Activated gamma-delta T cell treated with Interleukin-2 at 50 U/mL for 16 hours (primary cell): ENCODE results near the gene C14orf119.
"Not testable (repeated sequence)": the region's sequence is repeated elsewhere in the genome, so short reads cannot be mapped to it uniquely, and the experiment has no call there.

Source experiments
- DNase-seq: peaks from one replicate; pipeline ENCODE4 v3.0.0-alpha.2; 2020

Gene C14orf119

GRCh38 chr14:23091294-23092225, 3.7 kb upstream of the C14orf119 start:
- no peak for DNase-seq

- DNase-seq, result no peak
Measured at GRCh38 chr14:23093104-23093503, 2.2 kb upstream of the C14orf119 start.

GRCh38 chr14:23093526-23093925, 1.8 kb upstream of the C14orf119 start:
- DNase-seq, result no peak

GRCh38 chr14:23093991-23094665, 1.2 kb upstream of the C14orf119 start:
- no peak for DNase-seq

- peak; percentile 63 for DNase-seq
Measured at GRCh38 chr14:23094666-23095195, 574 bp upstream of the C14orf119 start, which contains the start of gene ACIN1. Gene ACIN1, minus strand, starts transcription at chr14:23095136. Its CDS starts 24 bp downstream, at chr14:23095112.

- no peak for DNase-seq
Measured at GRCh38 chr14:23097786-23098185, 2.5 kb downstream of the C14orf119 start.

GRCh38 chr14:23099212-23099861, 4.0 kb downstream of the C14orf119 start:
- no peak for DNase-seq

GRCh38 chr14:23101213-23101970, 6.1 kb downstream of the C14orf119 start:
- no peak for DNase-seq

- DNase-seq, result no peak
Measured at GRCh38 chr14:23101986-23102625, 6.8 kb downstream of the C14orf119 start.

GRCh38 chr14:23102801-23103200, 7.5 kb downstream of the C14orf119 start:
- no peak for DNase-seq

- no peak for DNase-seq
Measured at GRCh38 chr14:23103581-23103980, 8.3 kb downstream of the C14orf119 start.

- no peak for DNase-seq
Measured at GRCh38 chr14:23104070-23104590, 8.8 kb downstream of the C14orf119 start.

GRCh38 chr14:23104591-23105347, 9.5 kb downstream of the C14orf119 start, which contains the start of gene CIROP:
Gene CIROP, minus strand, starts transcription at chr14:23104989. Its CDS starts 69 bp downstream, at chr14:23104920.
- no peak for DNase-seq

GRCh38 chr14:23105348-23105824, 10.1 kb downstream of the C14orf119 start:
- DNase-seq, result no peak

GRCh38 chr14:23106747-23107045, 11.4 kb downstream of the C14orf119 start:
- DNase-seq, result no peak

GRCh38 chr14:23107620-23108019, 12.3 kb downstream of the C14orf119 start:
- DNase-seq, result not testable (repeated sequence)

- not testable (repeated sequence) for DNase-seq
Measured at GRCh38 chr14:23108169-23108568, 12.9 kb downstream of the C14orf119 start.

- no peak for DNase-seq
Measured at GRCh38 chr14:23109769-23110168, 14.5 kb downstream of the C14orf119 start.

GRCh38 chr14:23110579-23111365, 15.5 kb downstream of the C14orf119 start:
- DNase-seq, result no peak
